MCF 10A (cell line): ENCODE data around the gene CEP120. TPM values are rescaled to one million over a fixed set of nuclear protein-coding genes. Genes with fewer than 3 reads are reported as not detected.
"Not testable (repeated sequence)": the region's sequence is repeated elsewhere in the genome, so short reads cannot be mapped to it uniquely, and the experiment has no call there.

Experiments used
- BruUV-seq: library from RNA; stranded (reverse); fragments of 400-500 nt; replicated peaks from 2 replicates; lab custom pipeline; 2021; lab: Mats Ljungman, UMichigan
- CTCF ChIA-PET: fragments of 300-600 bp; sonication (Branson Sonifier 250); formaldehyde crosslinking; extraction: SDS; loops from one replicate; lab custom pipeline; 2021; ENCODE audit warnings: antibody characterized with exemption, inconsistent platforms; lab: Yijun Ruan, JAX
- POLR2A ChIA-PET: fragments of 300-600, 350-650 bp; sonication (Branson Sonifier 250); formaldehyde crosslinking; extraction: SDS; loops from one replicate; lab custom pipeline; 2020; ENCODE audit warnings: antibody characterized with exemption, inconsistent platforms; lab: Yijun Ruan, JAX
- DNase-seq: peaks from one replicate; pipeline ENCODE4 v3.0.0-alpha.2; 2018; ENCODE audit not compliant: unreplicated experiment
- H3K27ac Mint-ChIP-seq: one replicate; pipeline ENCODE4 v1.8.0; 2022; ENCODE audit warnings: mild to moderate bottlenecking, low read depth, mixed read lengths; ENCODE audit not compliant: unreplicated experiment
- H3K27me3 Mint-ChIP-seq: one replicate; pipeline ENCODE4 v1.8.0; 2022; ENCODE audit warnings: mixed read lengths; ENCODE audit not compliant: insufficient read depth, unreplicated experiment
- H3K36me3 Mint-ChIP-seq: one replicate; pipeline ENCODE4 v1.8.0; 2022; ENCODE audit warnings: mild to moderate bottlenecking, moderate library complexity, mixed read lengths; ENCODE audit not compliant: insufficient read depth, unreplicated experiment
- H3K4me1 Mint-ChIP-seq: one replicate; pipeline ENCODE4 v1.8.0; 2022; ENCODE audit warnings: mixed read lengths; ENCODE audit not compliant: insufficient read depth, unreplicated experiment
- H3K4me3 Mint-ChIP-seq: one replicate; pipeline ENCODE4 v1.8.0; 2022; ENCODE audit warnings: mild to moderate bottlenecking, moderate library complexity, mixed read lengths; ENCODE audit not compliant: unreplicated experiment
- H3K9me3 Mint-ChIP-seq: one replicate; pipeline ENCODE4 v1.8.0; 2022; ENCODE audit warnings: mixed read lengths; ENCODE audit not compliant: unreplicated experiment
- intact Hi-C: fragments of 100-400 bp; cut with micrococcal nuclease; formaldehyde crosslinking; loops from 2 replicates; pipeline ENCODE4 v1.14.1; 2022
- total RNA-seq: library from RNA; stranded (reverse); gene quantifications from 2 replicates; pipeline ENCODE4 v1.2.3, GENCODE V29; 2022
- TF ChIP-seq, protein P1 (sequence below): fragments of 200-600 bp; IDR thresholded peaks from one replicate; pipeline ENCODE4 v1.8.0; 2022; ENCODE audit warnings: antibody characterized with exemption, mild to moderate bottlenecking; ENCODE audit not compliant: unreplicated experiment

Gene CEP120
- total RNA-seq, 1 experiment from 2014 or later, result 54.5 TPM

DNA sequence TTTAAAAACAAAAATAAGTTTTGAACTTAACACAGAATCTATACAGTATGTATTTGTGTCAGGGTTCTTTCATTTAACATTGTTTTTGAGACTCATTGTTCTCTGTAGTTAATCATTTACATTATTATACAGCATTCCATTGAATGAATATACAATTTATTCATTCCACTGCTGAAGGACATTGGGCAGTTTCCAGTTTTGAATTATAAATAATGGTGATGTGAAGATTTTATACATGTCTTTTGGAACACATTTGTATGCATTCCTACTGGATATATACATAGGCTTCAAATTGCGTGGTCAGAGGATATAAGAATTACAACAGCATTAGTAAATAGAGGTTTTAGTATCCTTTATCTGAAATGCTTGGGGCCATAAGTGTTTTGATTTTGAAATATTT, 72.0 kb downstream of the CEP120 start:
- ChIA-PET CTCF (no interaction called here), POLR2A (no interaction called here)
- Mint-ChIP-seq H3K36me3 (peaks cover 28% of the 10 kb centered on the region), H3K4me1 (no peaks in the 10 kb centered on the region), H3K9me3 (peaks cover 2% of the 10 kb centered on the region), H3K27me3 (no peaks in the 10 kb centered on the region), H3K4me3 (no peak overlapping the region), H3K27ac (no peak overlapping the region)
- DNase-seq, result no peak
- no TSS peak for BruUV-seq
- TF ChIP-seq, protein P1, sequence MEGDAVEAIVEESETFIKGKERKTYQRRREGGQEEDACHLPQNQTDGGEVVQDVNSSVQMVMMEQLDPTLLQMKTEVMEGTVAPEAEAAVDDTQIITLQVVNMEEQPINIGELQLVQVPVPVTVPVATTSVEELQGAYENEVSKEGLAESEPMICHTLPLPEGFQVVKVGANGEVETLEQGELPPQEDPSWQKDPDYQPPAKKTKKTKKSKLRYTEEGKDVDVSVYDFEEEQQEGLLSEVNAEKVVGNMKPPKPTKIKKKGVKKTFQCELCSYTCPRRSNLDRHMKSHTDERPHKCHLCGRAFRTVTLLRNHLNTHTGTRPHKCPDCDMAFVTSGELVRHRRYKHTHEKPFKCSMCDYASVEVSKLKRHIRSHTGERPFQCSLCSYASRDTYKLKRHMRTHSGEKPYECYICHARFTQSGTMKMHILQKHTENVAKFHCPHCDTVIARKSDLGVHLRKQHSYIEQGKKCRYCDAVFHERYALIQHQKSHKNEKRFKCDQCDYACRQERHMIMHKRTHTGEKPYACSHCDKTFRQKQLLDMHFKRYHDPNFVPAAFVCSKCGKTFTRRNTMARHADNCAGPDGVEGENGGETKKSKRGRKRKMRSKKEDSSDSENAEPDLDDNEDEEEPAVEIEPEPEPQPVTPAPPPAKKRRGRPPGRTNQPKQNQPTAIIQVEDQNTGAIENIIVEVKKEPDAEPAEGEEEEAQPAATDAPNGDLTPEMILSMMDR, result no peak
- intact Hi-C loops, result no loop called here

DNA sequence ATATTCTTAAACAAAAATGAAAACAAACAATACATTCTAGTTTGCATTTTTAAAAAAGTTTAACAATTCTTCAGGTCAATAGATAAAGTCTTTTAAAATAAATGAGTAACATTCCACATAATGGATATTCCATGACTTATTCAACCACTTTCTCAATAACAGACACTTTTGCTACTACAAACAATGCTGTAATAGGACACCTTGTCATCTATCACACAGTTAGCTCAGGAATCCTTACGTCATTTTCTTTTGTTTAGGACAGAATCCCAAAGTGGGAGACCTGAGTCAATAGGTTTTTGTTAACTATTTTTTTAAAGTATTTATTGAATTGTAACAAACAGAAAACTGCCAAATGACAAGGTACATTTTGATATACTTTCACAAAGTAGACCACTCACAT, 72.5 kb downstream of the CEP120 start:
- ChIA-PET POLR2A (no interaction called here), CTCF (interaction anchor here (1.0 kb wide), 1 partner anchor 835 kb away, joined by 3 read pairs; no protein-coding TSS in a partner anchor)
- H3K36me3 Mint-ChIP-seq, result peaks cover 33% of the 10 kb centered on the region
- BruUV-seq, result no TSS peak
- TF ChIP-seq, protein P1, result no peak
- no peak overlapping the region for H3K27ac Mint-ChIP-seq
- H3K4me1 Mint-ChIP-seq, result no peaks in the 10 kb centered on the region
- H3K4me3 Mint-ChIP-seq, result no peak overlapping the region
- peak; percentile 37 for DNase-seq
- intact Hi-C loops, result no loop called here
- no peaks in the 10 kb centered on the region for H3K9me3 Mint-ChIP-seq
- H3K27me3 Mint-ChIP-seq, result no peaks in the 10 kb centered on the region

- H3K27me3 Mint-ChIP-seq, result no peaks in the 10 kb centered on the region
- ChIA-PET POLR2A (no interaction called here), CTCF (interaction anchor here (0.6 to 2.3 kb wide), 27 partner anchors 8 to 843 kb away, joined by 3 to 13 read pairs (median 4); no protein-coding TSS in a partner anchor)
- TF ChIP-seq, protein P1, result peak; percentile 66
- DNase-seq, result peak; percentile 56
- peaks cover 34% of the 10 kb centered on the region for H3K36me3 Mint-ChIP-seq
- BruUV-seq, result TSS peak; percentile 19
- intact Hi-C loops, result loop anchor here (1.0 to 10.0 kb wide), 6 partner anchors 246 to 1150 kb away; no protein-coding TSS in a partner anchor
- H3K4me1 Mint-ChIP-seq, result no peaks in the 10 kb centered on the region
- no peaks in the 10 kb centered on the region for H3K9me3 Mint-ChIP-seq
- no peak overlapping the region for H3K27ac Mint-ChIP-seq
- no peak overlapping the region for H3K4me3 Mint-ChIP-seq
These were observed 78.3 kb downstream of the CEP120 start for GRCh38 chr5:123344816-123345426.

GRCh38 chr5:123340928-123341327, 82.3 kb downstream of the CEP120 start:
- DNase-seq, result no peak
- H3K27ac Mint-ChIP-seq, result no peak overlapping the region
- no TSS peak for BruUV-seq
- H3K36me3 Mint-ChIP-seq, result peaks cover 7% of the 10 kb centered on the region
- CTCF ChIA-PET, result interaction anchor here (0.7 kb wide), 1 partner anchor 220 kb away, joined by 3 read pairs; no protein-coding TSS in a partner anchor
- no peak overlapping the region for H3K4me3 Mint-ChIP-seq
- H3K9me3 Mint-ChIP-seq, result no peaks in the 10 kb centered on the region
- H3K27me3 Mint-ChIP-seq, result no peaks in the 10 kb centered on the region
- TF ChIP-seq, protein P1, result no peak
- no peaks in the 10 kb centered on the region for H3K4me1 Mint-ChIP-seq
- intact Hi-C loops, result loop anchor here (10.0 kb wide), 1 partner anchor 1146 kb away; no protein-coding TSS in a partner anchor
- POLR2A ChIA-PET, result no interaction called here

DNA sequence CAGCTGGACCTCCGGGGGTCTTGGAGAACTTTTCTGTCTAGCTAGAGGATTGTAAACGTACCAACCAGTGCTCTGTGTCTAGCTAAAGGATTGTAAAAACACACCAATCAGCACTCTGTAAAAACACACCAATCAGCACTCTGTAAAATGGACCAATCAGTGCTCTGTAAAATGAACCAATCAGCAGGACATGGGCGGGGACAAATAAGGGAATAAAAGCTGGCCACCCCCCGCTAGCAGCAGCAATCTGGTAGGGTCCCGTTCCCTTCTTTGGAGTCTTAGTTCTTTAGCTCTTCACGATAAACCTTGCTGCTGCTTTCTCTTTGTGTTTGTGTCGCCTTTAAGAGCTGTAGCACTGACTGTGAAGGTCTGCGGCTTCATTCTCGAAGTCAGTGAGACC, 114.8 kb downstream of the CEP120 start:
- H3K4me3 Mint-ChIP-seq, H3K4me1 Mint-ChIP-seq, H3K36me3 Mint-ChIP-seq, DNase-seq, H3K9me3 Mint-ChIP-seq, H3K27me3 Mint-ChIP-seq, BruUV-seq, intact Hi-C loops, H3K27ac Mint-ChIP-seq: not testable (repeated sequence)
- ChIA-PET POLR2A (interaction anchor here (0.8 kb wide), 1 partner anchor 99 kb away, joined by 3 read pairs; no protein-coding TSS in a partner anchor), CTCF (interaction anchor here (1.0 kb wide), 1 partner anchor 32 kb away, joined by 3 read pairs; no protein-coding TSS in a partner anchor)
